ENCODE data around the gene ACKR2. TPM values are rescaled to one million over a fixed set of nuclear protein-coding genes. Genes with fewer than 3 reads are reported as not detected.
"Not testable (repeated sequence)": the region's sequence is repeated elsewhere in the genome, so short reads cannot be mapped to it uniquely, and the experiment has no call there.

ACKR2 gene
- total RNA-seq, 1 donor from 2014 or later, result 0.41 TPM

- no peak for DNase-seq (ENCODE audit: extremely low read depth, low read depth, low spot score)
Observed at GRCh38 chr3:42855219-42855546, 45.9 kb downstream of the ACKR2 start.

- no peak for DNase-seq (ENCODE audit: extremely low read depth, low read depth, low spot score)
Observed at GRCh38 chr3:42855547-42856380, 46.5 kb downstream of the ACKR2 start.

DNA sequence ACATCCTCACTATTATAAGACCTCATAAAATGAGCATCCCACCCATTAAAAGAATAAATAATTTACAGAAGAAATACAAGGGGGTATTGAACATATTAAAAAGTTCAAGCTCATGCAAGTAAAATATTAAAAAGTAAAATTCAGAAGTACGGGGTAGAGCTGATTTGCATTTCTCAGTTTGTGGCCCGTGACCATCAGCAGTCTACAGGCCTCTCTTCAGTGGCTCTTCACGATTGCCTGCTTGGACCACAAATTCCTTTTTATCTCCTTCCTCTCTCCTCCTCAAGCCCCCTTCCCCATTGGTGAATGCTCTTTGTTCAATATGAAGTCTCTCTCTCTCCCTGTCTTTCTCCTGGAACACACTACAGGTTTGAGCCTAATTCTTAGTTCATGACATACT lies 47.3 kb downstream of the ACKR2 start:
- DNase-seq (ENCODE audit: extremely low read depth, low read depth, low spot score), result no peak

GRCh38 chr3:42864321-42864950 lies 55.2 kb downstream of the ACKR2 start:
- DNase-seq (ENCODE audit: extremely low read depth, low read depth, low spot score), result no peak

DNA sequence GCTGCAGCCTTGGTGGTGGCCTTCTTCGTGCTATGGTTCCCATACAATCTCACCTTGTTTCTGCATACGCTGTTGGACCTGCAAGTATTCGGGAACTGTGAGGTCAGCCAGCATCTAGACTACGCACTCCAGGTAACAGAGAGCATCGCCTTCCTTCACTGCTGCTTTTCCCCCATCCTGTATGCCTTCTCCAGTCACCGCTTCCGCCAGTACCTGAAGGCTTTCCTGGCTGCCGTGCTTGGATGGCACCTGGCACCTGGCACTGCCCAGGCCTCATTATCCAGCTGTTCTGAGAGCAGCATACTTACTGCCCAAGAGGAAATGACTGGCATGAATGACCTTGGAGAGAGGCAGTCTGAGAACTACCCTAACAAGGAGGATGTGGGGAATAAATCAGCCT lies 56.0 kb downstream of the ACKR2 start:
- DNase-seq (ENCODE audit: extremely low read depth, low read depth, low spot score), result no peak

- DNase-seq (ENCODE audit: extremely low read depth, low read depth, low spot score), result no peak
Observed at GRCh38 chr3:42867138-42867537, 57.9 kb downstream of the ACKR2 start.

GRCh38 chr3:42868841-42869240 lies 59.6 kb downstream of the ACKR2 start:
- DNase-seq (ENCODE audit: extremely low read depth, low read depth, low spot score), result no peak

- no peak for DNase-seq (ENCODE audit: extremely low read depth, low read depth, low spot score)
Observed at GRCh38 chr3:42871592-42872196, 62.4 kb downstream of the ACKR2 start.

- no peak for DNase-seq (ENCODE audit: extremely low read depth, low read depth, low spot score)
Observed at GRCh38 chr3:42872718-42873117, 63.5 kb downstream of the ACKR2 start.

DNA sequence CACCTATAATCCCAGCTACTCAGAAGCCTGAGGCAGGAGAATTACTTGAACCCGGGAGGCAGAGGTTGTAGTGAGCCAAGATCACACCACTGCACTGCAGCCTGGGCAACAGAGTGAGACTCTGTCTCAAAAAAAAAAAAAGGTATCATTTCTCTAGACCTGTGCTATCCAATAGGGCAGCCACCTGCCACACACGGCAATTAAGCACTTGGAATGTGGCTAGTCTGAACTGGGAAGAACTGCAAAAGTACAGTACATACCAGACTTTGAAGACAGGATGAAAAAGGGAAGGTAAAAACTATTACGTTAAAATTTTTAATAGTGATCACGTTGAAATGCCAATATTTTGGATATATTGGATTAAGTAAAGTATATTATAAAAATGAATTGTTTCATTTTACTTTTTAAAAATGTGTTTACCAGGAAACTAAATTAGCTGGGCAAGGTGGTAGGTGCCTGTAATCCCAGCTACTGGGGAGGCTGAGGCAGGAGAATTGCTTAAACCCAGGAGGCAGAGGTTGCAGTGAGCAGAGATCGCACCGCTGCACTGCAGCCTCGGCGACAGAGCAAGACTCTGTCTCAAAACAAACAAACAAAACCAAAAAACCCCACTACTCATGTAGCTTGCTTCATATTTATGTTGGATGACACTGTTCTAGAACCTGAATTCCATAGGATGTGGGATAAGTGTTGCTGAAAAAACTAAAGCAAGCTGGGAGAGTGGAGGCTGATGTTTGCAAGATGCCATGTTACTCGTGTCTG lies 64.2 kb downstream of the ACKR2 start:
- no peak for DNase-seq (ENCODE audit: extremely low read depth, low read depth, low spot score)

GRCh38 chr3:42874749-42875148 lies 65.5 kb downstream of the ACKR2 start:
- DNase-seq (ENCODE audit: extremely low read depth, low read depth, low spot score), result no peak

DNA sequence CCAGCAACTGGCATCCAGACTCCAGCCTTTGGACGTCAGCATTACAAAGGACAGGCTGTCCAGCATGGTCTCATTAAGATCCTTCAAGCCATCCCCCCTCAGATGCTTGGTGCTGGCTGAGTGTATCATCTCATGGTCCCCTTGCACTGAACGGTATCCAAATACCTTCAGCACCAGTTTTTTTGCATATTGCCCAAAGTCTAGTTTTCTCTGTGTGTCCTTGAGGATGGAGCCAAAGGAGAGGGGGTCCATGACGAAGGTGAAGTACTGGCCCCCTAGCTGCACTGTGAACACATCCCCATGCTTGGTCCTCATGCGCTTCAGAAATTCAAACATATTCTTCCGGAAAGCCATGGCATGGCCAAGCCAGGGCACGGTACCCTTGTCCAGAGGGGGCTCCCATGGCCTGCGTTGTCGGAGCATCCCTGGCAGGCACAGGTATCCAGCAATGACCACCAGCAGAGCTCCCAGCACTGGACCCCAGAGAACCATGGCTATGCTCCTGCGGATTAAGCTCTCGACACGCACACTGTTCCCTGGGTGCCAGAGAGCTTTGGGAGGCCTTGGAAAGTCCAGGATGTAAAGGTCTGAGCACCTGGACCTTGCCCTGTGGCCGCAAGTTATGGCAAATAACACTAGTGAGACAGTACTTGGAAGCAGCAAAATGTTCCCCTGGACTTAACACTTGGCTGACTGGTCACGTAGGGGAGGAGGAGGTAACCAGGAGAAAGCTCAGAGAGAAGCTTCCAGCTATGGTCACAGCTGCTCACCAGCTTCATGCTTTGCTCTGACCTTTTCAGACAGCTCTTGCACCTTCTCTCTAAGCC lies 66.3 kb downstream of the ACKR2 start, which contains the start of gene CYP8B1:
TSS of gene CYP8B1 (minus strand) at position 555 of the 827 bp plus-strand sequence. CDS start at position 492, 63 bp downstream.
- no peak for DNase-seq (ENCODE audit: extremely low read depth, low read depth, low spot score)

GRCh38 chr3:42876401-42876800 lies 67.2 kb downstream of the ACKR2 start:
- no peak for DNase-seq (ENCODE audit: extremely low read depth, low read depth, low spot score)

GRCh38 chr3:42876940-42877720 lies 67.9 kb downstream of the ACKR2 start:
- DNase-seq (ENCODE audit: extremely low read depth, low read depth, low spot score), result no peak

GRCh38 chr3:42877881-42878280 lies 68.6 kb downstream of the ACKR2 start:
- DNase-seq (ENCODE audit: extremely low read depth, low read depth, low spot score), result no peak

DNA sequence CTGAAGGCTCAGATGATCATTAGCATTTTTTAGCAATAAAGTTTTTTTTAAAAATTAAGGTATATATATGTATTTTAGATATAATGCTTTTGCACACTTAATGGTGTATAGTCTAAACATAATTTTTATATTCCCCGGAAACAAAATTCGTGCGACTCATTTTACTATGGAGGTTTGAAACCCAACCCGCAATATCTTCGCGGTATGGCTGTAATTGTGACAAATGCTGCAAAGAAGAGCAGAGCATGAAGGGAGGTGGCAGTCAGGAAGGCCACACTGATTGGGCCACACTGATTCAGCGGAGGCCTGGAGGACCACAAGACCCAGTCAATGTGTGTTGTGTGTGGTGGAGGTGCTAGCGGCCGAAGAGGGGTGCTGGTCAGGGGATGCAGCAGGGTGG lies 70.9 kb downstream of the ACKR2 start:
- no peak for DNase-seq (ENCODE audit: extremely low read depth, low read depth, low spot score)

DNA sequence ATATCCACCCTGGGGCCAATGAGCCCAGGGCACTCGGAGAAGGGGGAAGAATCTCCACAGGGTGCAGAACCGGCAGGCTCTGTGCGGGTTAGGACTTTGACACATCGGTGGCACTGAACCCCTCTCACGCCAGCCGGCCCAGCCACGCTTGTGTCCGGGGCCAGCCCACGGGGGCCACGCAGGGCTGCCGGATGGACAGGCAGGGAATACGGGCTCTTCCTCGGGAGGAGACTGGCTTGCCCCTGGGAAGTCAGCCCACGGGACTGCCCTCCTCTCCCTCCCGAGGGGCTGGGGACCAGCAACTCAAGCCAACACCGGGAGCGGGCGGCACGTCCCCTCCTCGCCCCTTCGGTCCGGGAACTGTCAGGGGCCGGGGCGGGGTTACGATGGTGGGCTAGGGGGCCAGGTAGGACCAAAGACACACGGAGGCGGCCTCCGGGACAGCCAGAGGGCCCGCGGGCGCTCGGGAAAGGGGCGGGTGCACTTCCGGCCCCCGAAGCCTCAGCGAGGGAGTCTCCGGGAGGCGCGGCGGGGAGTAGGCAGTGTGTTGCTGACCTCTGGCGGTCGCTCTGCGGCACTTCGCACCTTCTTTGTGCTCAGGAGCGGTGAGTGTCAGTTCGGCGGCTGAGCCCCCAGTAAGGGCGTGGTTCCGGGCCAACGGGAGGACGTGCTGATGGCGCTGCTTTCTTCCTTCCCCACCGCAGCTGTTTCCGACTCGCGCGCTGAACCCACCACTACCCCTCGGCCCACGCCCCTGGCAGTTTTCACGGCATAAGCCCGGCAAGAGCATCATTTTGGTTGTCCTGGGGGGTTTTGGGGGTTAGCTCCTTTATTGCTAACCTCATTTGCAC lies 71.6 kb downstream of the ACKR2 start:
- peak; percentile 1 for DNase-seq (ENCODE audit: extremely low read depth, low read depth, low spot score)

- not testable (repeated sequence) for DNase-seq (ENCODE audit: extremely low read depth, low read depth, low spot score)
Observed at GRCh38 chr3:42883251-42883930, 74.1 kb downstream of the ACKR2 start.

Data from glomerular endothelial cell (primary cell).